Omental fat pad (tissue), 4 donors: ENCODE data around the gene RAB33B. TPM values are rescaled to one million over a fixed set of nuclear protein-coding genes. Genes with fewer than 3 reads are reported as not detected.
A peak's percentile ranks its signal among the peaks of the same experiment; 100 is the strongest.
"Not testable (repeated sequence)": the region's sequence is repeated elsewhere in the genome, so short reads cannot be mapped to it uniquely, and the experiment has no call there.

Experiments
- ATAC-seq: fragments of 150-250 bp; one replicate; pipeline ENCODE4 v1.9.1; 2016; ENCODE audit warnings: mild to moderate bottlenecking, moderate library complexity; ENCODE audit not compliant: low FRiP score
- DNase-seq: peaks from one replicate; pipeline ENCODE4 v3.0.0-alpha.2; 2019; ENCODE audit warnings: low spot score
- total RNA-seq, 4 donors: library from RNA; depleted of rRNA; stranded (reverse); fragments of >200 nt; gene quantifications; one replicate each; pipeline ENCODE4 v1.1.0, GENCODE V29; 2016
- TF ChIP-seq, protein P1 (sequence below), 3 donors: fragments of 450-650 bp; IDR thresholded peaks; one replicate each; pipeline ENCODE4 v1.5.1; 2016 to 2017; ENCODE audit warnings: antibody characterized with exemption in 3 of 3, mild to moderate bottlenecking in 3 of 3, moderate library complexity in 2 of 3

Gene RAB33B
- 10 to 100 TPM in 2 of 4 donors, 1 to 10 TPM in 2; 7.4 to 14.8 (median 10.6) TPM for total RNA-seq

DNA sequence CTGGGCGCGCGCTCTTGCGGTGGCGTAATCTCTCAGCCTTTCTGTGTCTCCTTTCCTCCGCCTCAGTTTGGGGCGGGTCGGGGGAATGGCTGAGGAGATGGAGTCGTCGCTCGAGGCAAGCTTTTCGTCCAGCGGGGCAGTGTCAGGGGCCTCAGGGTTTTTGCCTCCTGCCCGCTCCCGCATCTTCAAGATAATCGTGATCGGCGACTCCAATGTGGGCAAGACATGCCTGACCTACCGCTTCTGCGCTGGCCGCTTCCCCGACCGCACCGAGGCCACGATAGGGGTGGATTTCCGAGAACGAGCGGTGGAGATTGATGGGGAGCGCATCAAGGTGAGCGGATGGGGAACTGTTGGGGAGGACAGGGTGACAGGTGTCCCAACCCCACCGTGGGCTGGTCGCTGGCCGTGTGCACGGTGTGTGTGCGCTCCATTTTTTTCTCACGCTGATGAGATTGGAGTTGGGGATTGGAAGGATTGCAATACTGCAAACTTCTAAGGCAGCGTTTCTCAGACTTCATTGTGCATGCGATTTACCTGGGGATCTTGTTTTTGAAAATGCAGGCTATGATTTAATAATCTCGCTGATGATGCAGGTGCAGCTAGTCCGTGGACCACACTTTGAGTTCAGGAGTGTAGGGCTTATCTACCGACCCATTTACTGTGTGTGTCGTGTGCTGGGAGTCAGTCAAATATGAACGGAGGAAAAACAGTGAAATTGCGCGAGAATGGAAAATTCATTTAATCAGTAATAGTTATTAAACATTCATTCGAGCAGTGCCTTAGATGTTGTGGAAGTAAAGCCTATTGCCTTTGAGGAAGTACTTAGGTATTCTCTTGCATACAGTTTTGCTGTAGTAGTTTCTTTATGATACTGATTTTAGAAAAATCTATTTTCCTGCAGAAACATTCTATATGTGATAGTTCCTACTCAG, at the start of gene RAB33B:
Gene RAB33B, plus strand, starts transcription at position 11 of the 935 bp plus-strand sequence. Its CDS starts 75 bp downstream, at position 86.
- peak; percentile 7 for ATAC-seq
- DNase-seq = no peak
- TF ChIP-seq, protein P1, sequence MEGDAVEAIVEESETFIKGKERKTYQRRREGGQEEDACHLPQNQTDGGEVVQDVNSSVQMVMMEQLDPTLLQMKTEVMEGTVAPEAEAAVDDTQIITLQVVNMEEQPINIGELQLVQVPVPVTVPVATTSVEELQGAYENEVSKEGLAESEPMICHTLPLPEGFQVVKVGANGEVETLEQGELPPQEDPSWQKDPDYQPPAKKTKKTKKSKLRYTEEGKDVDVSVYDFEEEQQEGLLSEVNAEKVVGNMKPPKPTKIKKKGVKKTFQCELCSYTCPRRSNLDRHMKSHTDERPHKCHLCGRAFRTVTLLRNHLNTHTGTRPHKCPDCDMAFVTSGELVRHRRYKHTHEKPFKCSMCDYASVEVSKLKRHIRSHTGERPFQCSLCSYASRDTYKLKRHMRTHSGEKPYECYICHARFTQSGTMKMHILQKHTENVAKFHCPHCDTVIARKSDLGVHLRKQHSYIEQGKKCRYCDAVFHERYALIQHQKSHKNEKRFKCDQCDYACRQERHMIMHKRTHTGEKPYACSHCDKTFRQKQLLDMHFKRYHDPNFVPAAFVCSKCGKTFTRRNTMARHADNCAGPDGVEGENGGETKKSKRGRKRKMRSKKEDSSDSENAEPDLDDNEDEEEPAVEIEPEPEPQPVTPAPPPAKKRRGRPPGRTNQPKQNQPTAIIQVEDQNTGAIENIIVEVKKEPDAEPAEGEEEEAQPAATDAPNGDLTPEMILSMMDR (IDR thresholded peaks at IDR 0.05) = no peak

DNA sequence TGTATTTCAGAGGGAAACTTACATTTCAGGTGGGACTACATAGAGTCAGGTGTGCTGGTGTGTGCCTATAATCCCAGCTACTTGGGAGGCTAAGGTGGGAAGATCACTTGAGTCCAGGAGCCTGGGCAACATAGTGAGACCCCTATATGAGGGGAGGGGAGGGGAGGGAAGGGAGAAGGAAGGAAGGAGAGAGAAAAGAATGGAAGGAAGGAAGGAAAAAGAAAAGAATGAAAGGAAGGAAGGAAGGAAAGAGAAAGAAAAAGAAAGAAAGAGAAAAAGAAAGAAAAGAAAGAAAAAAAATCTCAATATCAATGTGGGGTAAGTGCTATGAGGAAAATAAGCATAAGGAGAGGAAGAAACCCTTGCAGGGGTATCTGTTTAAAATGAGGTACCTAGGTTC, 43.6 kb upstream of the RAB33B start:
- TF ChIP-seq, protein P1 (IDR thresholded peaks at IDR 0.05) = no peak
- DNase-seq = no peak
- ATAC-seq = no peak

DNA sequence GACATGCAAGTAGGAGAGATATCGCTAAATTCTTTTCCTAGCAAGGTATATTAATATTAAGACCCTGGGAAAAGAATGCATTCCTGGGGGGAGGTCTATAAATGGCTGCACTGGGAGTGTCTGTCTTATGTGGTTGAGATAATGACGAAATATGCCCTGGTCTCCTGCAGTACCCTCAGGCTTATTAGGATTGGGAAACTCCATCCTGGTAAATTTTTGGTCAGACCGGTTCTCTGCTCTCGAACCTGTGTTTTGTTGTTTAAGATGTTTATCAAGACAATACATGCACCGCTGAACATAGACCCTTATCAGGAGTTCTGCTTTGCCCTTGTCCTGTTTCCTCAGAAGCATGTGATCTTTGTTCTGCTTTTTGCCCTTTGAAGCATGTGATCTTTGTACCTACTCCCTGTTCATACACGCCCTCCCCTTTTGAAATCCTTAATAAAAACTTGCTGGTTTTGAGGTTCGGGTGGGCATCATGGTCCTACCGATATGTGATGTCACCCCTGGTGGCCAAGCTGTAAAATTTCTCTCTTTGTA, 39.2 kb upstream of the RAB33B start:
- DNase-seq, ATAC-seq: not testable (repeated sequence)

DNA sequence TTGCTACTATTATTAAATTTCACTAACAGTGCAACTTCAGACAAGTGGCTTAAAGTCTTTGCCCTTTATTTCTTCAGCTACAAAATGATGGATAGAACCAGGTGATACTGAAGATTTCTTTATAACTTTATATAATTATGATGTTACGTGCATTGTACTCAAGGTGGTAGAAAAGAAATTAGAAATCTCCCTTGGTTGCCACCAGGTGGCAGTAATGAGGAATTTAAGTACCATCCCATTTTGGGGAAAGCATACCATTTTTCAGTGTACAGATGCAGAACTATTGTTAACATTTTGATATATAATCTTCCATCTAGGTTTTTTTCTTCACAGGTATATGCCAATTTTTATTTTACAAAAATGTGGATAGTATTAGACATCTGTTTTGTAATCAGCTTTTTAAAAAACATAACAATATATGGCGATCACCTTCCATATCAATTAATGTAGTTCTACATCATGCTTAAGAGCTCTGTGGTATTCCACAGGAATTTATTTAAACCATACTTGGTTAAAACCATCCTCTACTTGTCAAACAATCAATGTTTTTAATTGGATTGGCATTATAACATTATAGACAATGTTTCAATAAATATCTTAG, 37.7 kb upstream of the RAB33B start:
- TF ChIP-seq, protein P1 (IDR thresholded peaks at IDR 0.05) = no peak
- ATAC-seq (no peak), DNase-seq (no peak)

DNA sequence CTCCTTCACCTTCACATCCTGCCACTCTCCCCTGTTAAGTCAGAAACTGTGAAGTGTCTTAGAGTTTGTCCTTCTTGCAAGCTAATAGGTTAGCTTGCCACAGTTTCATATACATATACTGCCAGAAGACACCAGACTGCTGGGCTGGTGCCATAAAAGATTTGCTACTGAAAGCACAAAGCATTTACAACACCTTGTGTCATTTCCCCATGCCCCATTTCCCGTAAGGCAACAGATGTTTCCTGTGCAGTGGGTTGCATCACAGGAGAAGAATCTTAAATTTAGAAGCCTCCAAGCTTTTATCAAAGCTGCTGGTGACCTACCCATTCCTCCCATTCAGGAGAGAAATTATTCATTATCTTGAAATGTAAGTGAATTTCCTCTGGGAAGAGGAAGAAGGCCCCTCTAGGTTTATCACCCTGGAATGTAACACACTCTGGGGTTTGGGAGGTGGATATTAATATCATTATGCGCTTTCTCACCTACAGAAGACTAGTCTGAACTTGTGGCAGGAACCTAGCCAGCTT, 34.5 kb upstream of the RAB33B start:
- ATAC-seq = peak; percentile 80
- DNase-seq = peak; percentile 46
- TF ChIP-seq, protein P1 (IDR thresholded peaks at IDR 0.05) = no peak

DNA sequence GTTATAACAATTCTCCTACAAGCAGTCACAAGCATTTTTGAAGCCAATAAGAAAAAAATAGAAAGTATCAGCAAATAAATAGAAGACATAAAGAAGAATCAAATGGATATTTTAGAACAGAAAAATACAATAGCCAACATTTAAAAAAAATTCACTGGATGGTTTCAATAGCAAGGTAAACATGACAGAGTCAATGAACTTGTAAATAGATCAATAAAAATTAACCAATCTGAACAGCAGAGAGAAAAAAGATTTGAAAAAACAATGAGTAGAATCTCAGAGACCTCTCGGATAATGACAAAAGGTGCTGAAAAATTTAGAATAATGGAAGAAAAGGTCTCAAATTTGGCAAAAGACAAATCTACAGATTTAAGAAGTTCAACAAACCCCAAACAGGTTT, 33.3 kb upstream of the RAB33B start:
- ATAC-seq = no peak
- no peak for DNase-seq

DNA sequence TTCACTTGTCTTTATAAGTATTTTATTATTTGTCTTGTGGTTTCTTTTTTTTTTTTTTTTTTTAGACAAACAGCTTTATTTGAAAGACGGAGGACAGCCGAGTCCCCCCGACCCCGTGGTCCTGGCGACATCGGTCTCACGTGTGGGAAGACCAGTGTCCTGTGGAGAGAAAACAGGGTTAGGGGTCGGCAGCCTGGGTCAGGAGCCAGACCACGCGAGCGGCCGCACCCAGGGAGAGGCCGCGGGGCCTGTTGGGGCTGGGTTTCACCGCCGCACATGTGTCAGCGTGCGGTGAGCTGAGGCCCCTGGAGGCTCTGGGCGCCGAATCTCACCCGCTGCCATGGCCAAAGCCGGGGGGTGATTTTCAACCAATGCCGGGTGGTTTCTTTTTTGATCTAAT, 17.8 kb upstream of the RAB33B start:
- TF ChIP-seq, protein P1 (IDR thresholded peaks at IDR 0.05) = no peak
- ATAC-seq = no peak
- no peak for DNase-seq

More for the DNA sequence above, 33.3 kb upstream of the RAB33B start:
- TF ChIP-seq, protein P1 (IDR thresholded peaks at IDR 0.05) = no peak
